CD4-positive, CD25-positive, alpha-beta regulatory T cell (primary cell): Measurements from ENCODE around the gene SAE1. TPM values are rescaled to one million over a fixed set of nuclear protein-coding genes. Genes with fewer than 3 reads are reported as not detected.

ENCODE experiments used
- ATAC-seq, 2 donors: fragments of 150-1000 bp; cut with Tn5 transposase; one replicate each; pipeline ENCODE4 v1.10.0; 2021; ENCODE audit warnings: low read depth in 2 of 2, moderate number of reproducible peaks in 2 of 2, moderate library complexity in 1 of 2
- DNase-seq, 3 donors: peaks; one replicate each; pipeline versions ENCODE4 v3.0.0 to v3.0.0-alpha.2; 2012 to 2022; ENCODE audit warnings: mixed read lengths in 1 of 3
- H3K27ac ChIP-seq: one replicate; pipeline ENCODE4 v1.7.0; 2013; ENCODE audit warnings: mild to moderate bottlenecking, low read length; ENCODE audit not compliant: insufficient read depth, poor library complexity, severe bottlenecking
- H3K27me3 ChIP-seq: one replicate; pipeline ENCODE4 v1.7.0; 2013; ENCODE audit warnings: low read length; ENCODE audit not compliant: control insufficient read depth, insufficient read depth
- H3K36me3 ChIP-seq: one replicate; pipeline ENCODE4 v1.7.0; 2013; ENCODE audit warnings: mild to moderate bottlenecking, low read length, moderate library complexity; ENCODE audit not compliant: control insufficient read depth, insufficient read depth
- H3K4me1 ChIP-seq: 2 replicates; pipeline ENCODE4 v1.7.0; 2013; ENCODE audit warnings: mild to moderate bottlenecking, low read length; ENCODE audit not compliant: insufficient read depth, control insufficient read depth, poor library complexity, severe bottlenecking
- H3K4me3 ChIP-seq: one replicate; pipeline ENCODE4 v1.7.0; 2013; ENCODE audit warnings: low read depth, mild to moderate bottlenecking, low read length, moderate library complexity
- H3K9me3 ChIP-seq, 2 experiments: 1 replicate in 1 of 2; 2 replicates in 1 of 2; pipeline ENCODE4 v1.7.0; 2013; ENCODE audit warnings: low read length in 2 of 2, mild to moderate bottlenecking in 1 of 2, moderate library complexity in 1 of 2; ENCODE audit not compliant: control insufficient read depth in 2 of 2
- H3K27ac Mint-ChIP-seq, 3 donors: one replicate each; pipeline ENCODE4 v1.8.0; 2020 to 2022; ENCODE audit warnings: mild to moderate bottlenecking in 3 of 3, mixed read lengths in 3 of 3, moderate library complexity in 2 of 3
- H3K27me3 Mint-ChIP-seq: one replicate; pipeline ENCODE4 v1.8.0; 2022; ENCODE audit warnings: mild to moderate bottlenecking, mixed read lengths
- H3K36me3 Mint-ChIP-seq: one replicate; pipeline ENCODE4 v1.8.0; 2020; ENCODE audit warnings: mixed read lengths
- H3K4me1 Mint-ChIP-seq, 4 donors: one replicate each; pipeline ENCODE4 v1.8.0; 2020 to 2022; ENCODE audit warnings: mixed read lengths in 4 of 4, mild to moderate bottlenecking in 1 of 4
- H3K4me3 Mint-ChIP-seq, 4 donors: one replicate each; pipeline ENCODE4 v1.8.0; 2020 to 2022; ENCODE audit warnings: mild to moderate bottlenecking in 4 of 4, mixed read lengths in 4 of 4, moderate library complexity in 3 of 4
- H3K9me3 Mint-ChIP-seq, 7 donors: one replicate each; pipeline ENCODE4 v1.8.0; 2020 to 2022; ENCODE audit warnings: mixed read lengths in 7 of 7, mild to moderate bottlenecking in 3 of 7, moderate library complexity in 2 of 7
- polyA plus RNA-seq, 4 donors: library from polyadenylated mRNA; unstranded; fragments of 300-500 nt; fragmentation: Illumina TruSeq; gene quantifications; one replicate each; pipeline ENCODE4 v1.2.3, GENCODE V29; 2021
- total RNA-seq: library from RNA; stranded (reverse); gene quantifications from one replicate; pipeline ENCODE4 v1.2.3, GENCODE V29; 2022

SAE1 gene
- total and polyA plus RNA-seq, 5 donors from 2014 or later: 45.5 to 127 (median 110) TPM

DNA sequence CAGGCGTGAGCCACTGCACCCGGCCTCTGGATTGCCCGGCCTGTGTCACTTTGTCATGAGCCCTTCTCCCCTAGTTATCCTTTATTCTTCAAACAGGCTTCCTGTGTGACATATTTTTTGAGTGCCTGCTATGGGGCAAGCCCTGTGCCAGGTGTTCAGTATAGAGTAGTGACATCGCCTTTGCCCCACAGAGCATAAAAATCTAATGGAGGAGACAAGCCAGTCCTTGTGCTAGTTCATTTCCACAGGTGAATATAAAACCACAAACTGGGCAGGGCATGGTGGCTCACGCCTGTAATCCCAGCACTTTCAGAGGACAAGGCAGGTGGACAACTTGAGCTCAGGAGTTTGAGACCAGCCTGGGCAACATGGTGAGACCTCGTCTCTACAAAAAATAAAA, 57.2 kb downstream of the SAE1 start:
- Mint-ChIP-seq H3K27ac (peak overlapping the region; percentile 91 to 96 (median 94)), H3K4me3 (peak overlapping the region in 3 of 4 donors; percentile 1 to 83 (median 78)), H3K27me3 (no peaks in the 10 kb centered on the region), H3K9me3 (no peaks in the 10 kb centered on the region), H3K36me3 (peaks cover 13% of the 10 kb centered on the region), H3K4me1 (peaks cover 7 to 64% (median 45%) of the 10 kb centered on the region in 4 donors)
- Histone ChIP-seq H3K36me3 (peaks cover 3% of the 10 kb centered on the region), H3K27ac (peak overlapping the region; percentile 80), H3K27me3 (no peaks in the 10 kb centered on the region), H3K4me3 (no peak overlapping the region), H3K9me3 (no peaks in the 10 kb centered on the region), H3K4me1 (peaks cover 57% of the 10 kb centered on the region)
- ATAC-seq: no peak
- DNase-seq: peak in 1 of 3 donors; percentile 50

DNA sequence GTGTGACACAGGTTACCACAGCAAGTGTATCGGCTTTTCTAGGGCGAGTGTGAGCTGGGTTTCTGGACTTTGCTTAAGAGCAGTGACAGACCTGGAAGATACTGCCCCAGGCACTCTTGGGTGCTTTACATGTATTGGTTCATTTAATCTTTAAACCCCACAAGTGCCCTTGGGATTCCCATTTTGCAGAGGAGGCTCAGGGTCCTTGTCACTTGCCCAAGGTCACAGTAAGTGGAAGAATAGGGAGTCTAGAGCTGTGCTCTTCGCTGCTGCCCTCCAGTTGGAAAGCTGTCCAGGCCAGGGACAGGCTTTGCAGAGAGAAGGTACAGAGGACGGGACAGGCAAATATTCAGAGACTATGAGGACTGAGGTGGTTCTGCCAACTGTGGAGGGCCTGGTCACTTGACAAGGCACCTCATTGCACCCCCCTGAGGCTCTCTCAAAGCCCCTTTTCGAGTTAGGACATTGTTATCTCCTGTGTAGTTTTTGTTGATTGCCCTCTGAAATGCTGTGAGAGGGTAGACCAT, 57.9 kb downstream of the SAE1 start:
- peaks cover 10% of the 10 kb centered on the region for H3K36me3 Mint-ChIP-seq

DNA sequence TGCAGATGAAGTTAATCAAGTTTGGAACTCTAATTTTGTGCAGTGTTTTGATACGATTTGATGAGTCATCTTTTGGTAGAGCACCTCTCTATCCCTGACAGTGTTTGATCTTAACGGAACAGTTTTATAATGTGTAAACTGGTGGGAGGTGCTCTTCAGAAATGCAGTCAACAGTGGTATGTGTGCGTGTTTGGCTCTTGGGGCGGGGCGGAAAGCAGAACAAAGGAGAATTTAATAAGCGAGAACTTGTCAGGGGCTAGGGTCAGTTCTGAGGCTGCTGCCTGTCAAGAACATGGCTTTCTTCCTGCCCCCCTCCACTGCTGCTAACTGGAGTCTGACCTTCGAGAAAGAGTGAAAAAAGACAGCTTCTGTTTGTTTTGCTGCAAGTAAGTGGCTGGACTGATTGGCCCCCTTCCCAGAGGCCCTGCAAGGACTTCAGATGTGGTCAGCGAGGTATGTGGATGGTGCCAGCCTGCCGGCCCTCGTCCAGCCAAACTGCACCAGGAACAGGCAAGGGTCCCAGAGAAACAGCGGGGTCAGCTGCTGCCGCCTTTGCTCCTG, 59.6 kb downstream of the SAE1 start:
- Histone ChIP-seq H3K27ac (peak overlapping the region; percentile 74), H3K4me3 (peak overlapping the region; percentile 75), H3K36me3 (no peaks in the 10 kb centered on the region), H3K27me3 (no peaks in the 10 kb centered on the region), H3K9me3 (no peaks in the 10 kb centered on the region), H3K4me1 (peaks cover 55% of the 10 kb centered on the region)
- peak overlapping the region; percentile 82 to 93 (median 91) for H3K27ac Mint-ChIP-seq
- H3K4me1 Mint-ChIP-seq: peaks cover 7 to 65% (median 44%) of the 10 kb centered on the region in 4 donors
- ATAC-seq (peak; percentile 63 to 66), DNase-seq (peak; percentile 28 to 88 (median 68))
- peaks cover 13% of the 10 kb centered on the region for H3K36me3 Mint-ChIP-seq
- peak overlapping the region; percentile 35 to 85 (median 54) for H3K4me3 Mint-ChIP-seq
- no peaks in the 10 kb centered on the region for H3K27me3 Mint-ChIP-seq
- no peaks in the 10 kb centered on the region for H3K9me3 Mint-ChIP-seq

More for the DNA sequence above, 57.9 kb downstream of the SAE1 start:
- Histone ChIP-seq H3K9me3 (no peaks in the 10 kb centered on the region), H3K4me1 (peaks cover 57% of the 10 kb centered on the region), H3K36me3 (peaks cover 2% of the 10 kb centered on the region), H3K27ac (peak overlapping the region; percentile 3), H3K4me3 (no peak overlapping the region), H3K27me3 (no peaks in the 10 kb centered on the region)
- DNase-seq (no peak), ATAC-seq (no peak)
- no peaks in the 10 kb centered on the region for H3K27me3 Mint-ChIP-seq
- H3K4me1 Mint-ChIP-seq: peaks cover 7 to 62% (median 40%) of the 10 kb centered on the region in 4 donors
- H3K27ac Mint-ChIP-seq: peak overlapping the region; percentile 91 to 96 (median 94)
- H3K9me3 Mint-ChIP-seq: no peaks in the 10 kb centered on the region
- H3K4me3 Mint-ChIP-seq: peak overlapping the region in 3 of 4 donors; percentile 36 to 78 (median 50)

DNA sequence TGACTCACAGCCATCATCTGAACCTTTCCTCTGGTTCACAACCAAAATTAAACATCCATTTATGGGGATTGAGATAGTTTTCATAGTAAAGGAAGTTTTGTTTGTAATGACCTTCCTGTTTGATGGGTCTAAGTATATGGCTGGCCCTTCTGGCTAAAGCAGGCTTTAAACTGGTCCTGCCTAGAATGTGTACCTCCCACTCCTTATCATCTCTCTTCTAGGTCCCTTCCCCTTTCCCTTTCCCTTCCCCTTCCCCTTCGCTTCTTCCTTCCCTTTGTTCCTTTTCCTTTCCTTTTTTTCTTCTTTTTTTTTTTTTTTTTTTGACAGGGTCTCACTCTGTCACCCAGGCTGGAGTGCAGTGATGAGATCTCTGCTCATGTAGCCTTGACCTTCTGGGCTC, 64.8 kb downstream of the SAE1 start:
- no peaks in the 10 kb centered on the region for H3K27me3 Mint-ChIP-seq
- H3K4me1 Mint-ChIP-seq: peaks cover 0 to 24% (median 11%) of the 10 kb centered on the region in 4 donors
- peak overlapping the region in 2 of 3 donors; percentile 38 to 83 for H3K27ac Mint-ChIP-seq
- Histone ChIP-seq H3K36me3 (peaks cover 18% of the 10 kb centered on the region), H3K4me1 (peaks cover 7% of the 10 kb centered on the region), H3K27me3 (no peaks in the 10 kb centered on the region), H3K4me3 (no peak overlapping the region), H3K9me3 (no peaks in the 10 kb centered on the region), H3K27ac (no peak overlapping the region)
- H3K9me3 Mint-ChIP-seq: no peaks in the 10 kb centered on the region
- peak overlapping the region in 1 of 4 donors; percentile 54 for H3K4me3 Mint-ChIP-seq
- no peak for DNase-seq
- no peak for ATAC-seq
- H3K36me3 Mint-ChIP-seq: peaks cover 13% of the 10 kb centered on the region

DNA sequence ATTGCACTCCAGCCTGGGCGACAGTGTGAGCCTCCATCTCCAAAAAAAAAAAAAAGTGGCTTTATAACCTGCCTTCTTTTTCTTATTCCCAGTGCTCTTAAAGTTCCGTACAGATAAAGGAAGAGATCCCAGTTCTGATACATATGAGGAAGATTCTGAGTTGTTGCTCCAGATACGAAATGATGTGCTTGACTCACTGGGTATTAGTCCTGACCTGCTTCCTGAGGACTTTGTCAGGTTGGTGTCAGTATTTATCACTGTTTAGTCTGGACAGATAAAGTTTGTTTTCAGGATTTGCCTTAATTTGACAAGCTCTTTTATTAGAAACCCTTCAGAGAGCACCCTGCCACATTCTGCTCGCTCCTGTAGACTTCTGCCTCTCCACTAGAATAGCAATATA, 66.5 kb downstream of the SAE1 start:
- Mint-ChIP-seq H3K27ac (peak overlapping the region in 1 of 3 donors; percentile 43), H3K4me3 (no peak overlapping the region), H3K27me3 (no peaks in the 10 kb centered on the region), H3K4me1 (peaks cover 0 to 13% (median 6%) of the 10 kb centered on the region in 4 donors), H3K9me3 (no peaks in the 10 kb centered on the region), H3K36me3 (peaks cover 10% of the 10 kb centered on the region)
- no peaks in the 10 kb centered on the region for H3K9me3 ChIP-seq
- peaks cover 21% of the 10 kb centered on the region for H3K36me3 ChIP-seq
- no peaks in the 10 kb centered on the region for H3K27me3 ChIP-seq
- no peak overlapping the region for H3K4me3 ChIP-seq
- H3K27ac ChIP-seq: no peak overlapping the region
- no peak for ATAC-seq
- H3K4me1 ChIP-seq: no peaks in the 10 kb centered on the region
- no peak for DNase-seq

DNA sequence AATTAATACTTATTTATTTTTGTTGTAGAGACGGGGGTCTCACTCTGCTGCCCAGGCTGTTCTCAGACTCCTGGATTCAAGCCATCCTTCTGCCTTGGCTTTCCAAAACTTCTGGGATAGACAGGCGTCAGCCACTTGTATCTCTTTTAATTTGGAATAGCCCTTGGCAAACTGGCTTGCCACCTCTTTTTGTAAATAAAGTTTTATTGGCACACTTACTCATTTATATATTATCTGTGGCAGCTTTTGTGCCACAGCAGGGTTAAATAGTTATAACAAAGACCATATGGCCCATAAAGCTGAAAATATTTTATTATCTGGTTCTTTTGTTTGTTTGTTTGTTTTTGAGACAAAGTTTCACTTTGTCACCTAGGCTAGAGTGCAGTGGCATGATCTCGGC, 69.9 kb downstream of the SAE1 start:
- no peak for ATAC-seq
- no peaks in the 10 kb centered on the region for H3K9me3 Mint-ChIP-seq
- H3K27ac Mint-ChIP-seq: no peak overlapping the region
- DNase-seq: no peak
- H3K27ac ChIP-seq: no peak overlapping the region
- no peak overlapping the region for H3K4me3 Mint-ChIP-seq
- H3K36me3 Mint-ChIP-seq: peaks cover 21% of the 10 kb centered on the region
- H3K4me3 ChIP-seq: no peak overlapping the region
- H3K4me1 ChIP-seq: no peaks in the 10 kb centered on the region
- no peaks in the 10 kb centered on the region for H3K27me3 ChIP-seq
- H3K36me3 ChIP-seq: peaks cover 37% of the 10 kb centered on the region
- no peaks in the 10 kb centered on the region for H3K27me3 Mint-ChIP-seq
- no peaks in the 10 kb centered on the region for H3K9me3 ChIP-seq
- H3K4me1 Mint-ChIP-seq: peaks cover 0 to 2% (median under 1%) of the 10 kb centered on the region in 4 donors

DNA sequence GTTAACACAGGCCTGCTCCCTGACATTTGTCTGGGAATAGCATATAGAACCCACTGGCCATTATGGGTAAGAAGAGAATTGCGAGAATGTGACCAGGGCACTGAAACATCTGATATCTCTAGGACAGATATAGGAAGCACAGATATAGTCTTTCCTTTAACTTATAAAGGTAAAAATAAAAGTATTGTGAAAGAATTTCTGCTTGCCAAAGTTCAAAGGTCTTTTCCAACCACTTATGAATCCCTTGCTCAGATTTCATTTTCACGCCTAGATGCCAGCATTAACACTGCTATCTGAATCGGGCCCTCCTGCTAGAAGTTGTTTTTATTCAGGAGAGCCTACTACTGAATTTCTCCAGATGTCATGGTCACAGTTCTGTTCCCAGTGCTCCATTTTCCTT, 72.6 kb downstream of the SAE1 start:
- no peak overlapping the region for H3K27ac ChIP-seq
- no peak for ATAC-seq
- no peak for DNase-seq
- Mint-ChIP-seq H3K27ac (peak overlapping the region in 2 of 3 donors; percentile 40 to 83), H3K4me3 (no peak overlapping the region), H3K36me3 (peaks cover 37% of the 10 kb centered on the region), H3K27me3 (no peaks in the 10 kb centered on the region), H3K4me1 (peaks cover 0 to 3% (median under 1%) of the 10 kb centered on the region in 4 donors), H3K9me3 (no peaks in the 10 kb centered on the region)
- H3K36me3 ChIP-seq: peaks cover 49% of the 10 kb centered on the region
- no peaks in the 10 kb centered on the region for H3K27me3 ChIP-seq
- no peaks in the 10 kb centered on the region for H3K9me3 ChIP-seq
- no peaks in the 10 kb centered on the region for H3K4me1 ChIP-seq
- no peak overlapping the region for H3K4me3 ChIP-seq
